Vagina (tissue), 2 donors: ENCODE measurements around the gene CSTPP1.

Experiments used
- POLR2A ChIP-seq, 2 donors: fragments of 450-650 bp; IDR thresholded peaks; one replicate each; pipeline ENCODE4 v1.6.1; 2017; ENCODE audit warnings: antibody characterized with exemption in 2 of 2, mild to moderate bottlenecking in 2 of 2, moderate library complexity in 2 of 2
- POLR2AphosphoS5 ChIP-seq, 2 donors: sonication (generic); formaldehyde crosslinking; IDR thresholded peaks; one replicate each; pipeline ENCODE4 v1.9.0; 2017; ENCODE audit warnings: antibody characterized with exemption in 2 of 2, mild to moderate bottlenecking in 2 of 2, low read depth in 1 of 2; ENCODE audit not compliant: insufficient read depth in 1 of 2
- TF ChIP-seq, protein P1 (sequence below), 3 experiments: fragments of 450-650 bp in 2 of 3; fragments of 200-600 bp in 1 of 3; sonication (generic) in 1 of 3; IDR thresholded peaks; one replicate each; pipeline ENCODE4 v1.5.1; 2017 to 2019; ENCODE audit warnings: antibody characterized with exemption in 3 of 3, mild to moderate bottlenecking in 2 of 3, moderate library complexity in 2 of 3

GRCh38 chr11:47201015-47201414, 264.5 kb downstream of the CSTPP1 start:
- TF ChIP-seq, protein P1, sequence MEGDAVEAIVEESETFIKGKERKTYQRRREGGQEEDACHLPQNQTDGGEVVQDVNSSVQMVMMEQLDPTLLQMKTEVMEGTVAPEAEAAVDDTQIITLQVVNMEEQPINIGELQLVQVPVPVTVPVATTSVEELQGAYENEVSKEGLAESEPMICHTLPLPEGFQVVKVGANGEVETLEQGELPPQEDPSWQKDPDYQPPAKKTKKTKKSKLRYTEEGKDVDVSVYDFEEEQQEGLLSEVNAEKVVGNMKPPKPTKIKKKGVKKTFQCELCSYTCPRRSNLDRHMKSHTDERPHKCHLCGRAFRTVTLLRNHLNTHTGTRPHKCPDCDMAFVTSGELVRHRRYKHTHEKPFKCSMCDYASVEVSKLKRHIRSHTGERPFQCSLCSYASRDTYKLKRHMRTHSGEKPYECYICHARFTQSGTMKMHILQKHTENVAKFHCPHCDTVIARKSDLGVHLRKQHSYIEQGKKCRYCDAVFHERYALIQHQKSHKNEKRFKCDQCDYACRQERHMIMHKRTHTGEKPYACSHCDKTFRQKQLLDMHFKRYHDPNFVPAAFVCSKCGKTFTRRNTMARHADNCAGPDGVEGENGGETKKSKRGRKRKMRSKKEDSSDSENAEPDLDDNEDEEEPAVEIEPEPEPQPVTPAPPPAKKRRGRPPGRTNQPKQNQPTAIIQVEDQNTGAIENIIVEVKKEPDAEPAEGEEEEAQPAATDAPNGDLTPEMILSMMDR (IDR thresholded peaks at IDR 0.05): no peak
- TF ChIP-seq POLR2A (IDR thresholded peaks at IDR 0.05): no peak
- no peak for TF ChIP-seq POLR2AphosphoS5 (IDR thresholded peaks at IDR 0.05; ENCODE audit: insufficient read depth in 1 of 2, low read depth in 1 of 2)
